Measurements from ENCODE around the gene KDM3A. TPM values are rescaled to one million over a fixed set of nuclear protein-coding genes. Genes with fewer than 3 reads are reported as not detected.

Gene KDM3A
- total and polyA plus RNA-seq, 10 of the 15 experiments (the other 5 are each of a cell fraction or from before 2014, with no cell fraction given) = 3.8 to 102 (median 11.1) TPM

GRCh38 chr2:86440631-86441391 is at the start of gene KDM3A (continued):
- TF ChIP-seq E4F1 (IDR thresholded peaks at IDR 0.05; ENCODE audit: borderline replicate concordance, partially characterized antibody) (peak; percentile 62), ESRRA (IDR thresholded peaks at IDR 0.05; ENCODE audit: low read length) (peak; percentile 18; the same call in 1 of the 2 replicates), YY1 (IDR thresholded peaks at IDR 0.05; ENCODE audit: low read depth, low read length) (peak; percentile 97), SMARCA5 (IDR thresholded peaks at IDR 0.05) (no peak), IRF5 (IDR thresholded peaks at IDR 0.05; ENCODE audit: borderline replicate concordance) (no peak), IRF4 (IDR thresholded peaks at IDR 0.05; ENCODE audit: low read depth, low read length) (peak; percentile 47; the same call in 1 of the 2 replicates), CREM (IDR thresholded peaks at IDR 0.05; ENCODE audit: low read depth) (peak; percentile 73), IKZF2 (IDR thresholded peaks at IDR 0.05) (peak; percentile 99), USF1 (IDR thresholded peaks at IDR 0.05; ENCODE audit: borderline replicate concordance, extremely low read length, insufficient read depth, low read depth, low read length) (peak; percentile 77), NBN (IDR thresholded peaks at IDR 0.05) (peak; percentile 100), REST (IDR thresholded peaks at IDR 0.05; ENCODE audit: low read depth, low read length) (no peak), RAD21 (IDR thresholded peaks at IDR 0.05; ENCODE audit: insufficient read depth, low read depth, low read length) (0 out of 2 replicates have a peak, but pooled peaks have one; percentile 4), TARDBP (IDR thresholded peaks at IDR 0.05; ENCODE audit: borderline replicate concordance) (peak; percentile 91), STAT1 (conservative IDR thresholded peaks at IDR 0.05) (peak; percentile 87; the same call in 1 of the 2 replicates), CBX5 (IDR thresholded peaks at IDR 0.05; ENCODE audit: low read depth) (peak; percentile 94; the same call in 1 of the 2 replicates), EZH2 (IDR thresholded peaks at IDR 0.05; ENCODE audit: borderline replicate concordance, control insufficient read depth, low read depth, low read length) (no peak), NFXL1 (IDR thresholded peaks at IDR 0.05; ENCODE audit: borderline replicate concordance) (no peak), BCL11A (IDR thresholded peaks at IDR 0.05; ENCODE audit: low read depth, low read length) (peak; percentile 34; the same call in 1 of the 2 replicates), E2F4 (IDR thresholded peaks at IDR 0.05; ENCODE audit: low read depth, low read length) (no peak)
